GM21717 (cell line): ENCODE measurements around the gene PPP1R37.
A peak's percentile ranks its signal among the peaks of the same experiment; 100 is the strongest.

Experiments used
- ATAC-seq: cut with Tn5 transposase; IDR thresholded peaks from one replicate; pipeline ENCODE4 v1.9.1; 2021; ENCODE audit warnings: mild to moderate bottlenecking, moderate library complexity; ENCODE audit not compliant: unreplicated experiment

PPP1R37 gene

DNA sequence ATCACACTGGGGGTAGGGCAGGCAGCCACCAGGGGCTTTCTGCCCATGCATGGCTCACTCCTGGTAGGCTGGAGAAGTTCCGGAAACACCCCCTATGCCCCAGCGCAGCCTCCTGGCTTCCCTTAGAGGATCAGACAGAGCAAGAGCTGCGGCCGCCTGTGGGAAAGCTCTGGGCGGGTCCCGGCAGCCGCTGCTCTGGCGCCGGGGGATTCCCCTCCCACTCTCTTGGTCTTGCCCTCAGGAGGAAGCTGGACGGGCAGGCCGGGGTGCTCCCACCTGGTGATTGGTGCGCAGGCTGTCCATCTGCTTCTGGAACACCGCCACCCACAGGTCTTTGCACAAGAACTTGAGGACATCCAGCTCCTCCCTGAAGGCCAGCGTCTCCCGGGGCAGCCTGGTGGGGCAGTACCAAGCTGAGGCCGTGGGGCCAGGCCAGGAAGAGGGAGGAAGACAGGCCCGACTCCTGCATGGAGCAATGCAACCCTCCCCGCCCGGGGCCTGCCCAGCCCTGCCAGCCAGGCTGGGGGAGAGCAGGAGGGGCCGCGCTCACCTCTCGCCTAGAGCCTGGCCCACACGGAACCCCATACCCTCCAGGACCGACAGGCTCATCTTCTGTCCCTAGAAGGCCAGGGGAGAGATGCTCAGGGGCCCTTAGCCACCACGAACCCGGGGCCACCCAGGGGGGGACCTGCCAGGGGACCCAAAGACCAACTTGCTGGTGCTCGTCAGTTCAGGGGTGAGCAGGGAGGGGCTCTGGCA lies 71.8 kb downstream of the PPP1R37 start:
- peak; percentile 56 for ATAC-seq

DNA sequence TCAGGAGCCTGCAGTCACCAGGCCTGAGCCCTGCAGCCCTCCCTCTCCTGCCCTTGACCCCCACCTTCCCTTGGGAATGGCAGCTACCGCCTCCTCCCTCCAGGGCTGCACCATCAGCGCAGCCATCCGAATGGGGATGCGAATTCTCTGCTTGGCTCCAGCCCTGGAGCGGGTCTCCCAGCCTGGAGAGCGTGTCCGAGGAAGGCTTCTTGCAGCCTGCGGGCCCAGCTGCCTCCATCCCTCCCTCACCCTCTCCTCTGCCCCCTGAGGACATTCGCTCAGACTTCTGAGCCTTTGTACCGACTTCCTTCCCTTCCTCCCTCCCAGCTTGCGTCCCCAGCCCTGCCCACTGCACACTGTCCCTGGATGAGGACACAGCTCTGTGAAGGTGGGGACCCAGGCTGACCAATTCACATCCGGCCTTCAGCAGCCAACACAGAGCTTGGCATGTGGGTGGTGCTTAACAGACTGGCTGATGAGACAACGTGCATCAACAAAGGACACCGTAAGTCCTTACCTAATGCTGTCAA lies 73.8 kb downstream of the PPP1R37 start:
- ATAC-seq, result no peak

DNA sequence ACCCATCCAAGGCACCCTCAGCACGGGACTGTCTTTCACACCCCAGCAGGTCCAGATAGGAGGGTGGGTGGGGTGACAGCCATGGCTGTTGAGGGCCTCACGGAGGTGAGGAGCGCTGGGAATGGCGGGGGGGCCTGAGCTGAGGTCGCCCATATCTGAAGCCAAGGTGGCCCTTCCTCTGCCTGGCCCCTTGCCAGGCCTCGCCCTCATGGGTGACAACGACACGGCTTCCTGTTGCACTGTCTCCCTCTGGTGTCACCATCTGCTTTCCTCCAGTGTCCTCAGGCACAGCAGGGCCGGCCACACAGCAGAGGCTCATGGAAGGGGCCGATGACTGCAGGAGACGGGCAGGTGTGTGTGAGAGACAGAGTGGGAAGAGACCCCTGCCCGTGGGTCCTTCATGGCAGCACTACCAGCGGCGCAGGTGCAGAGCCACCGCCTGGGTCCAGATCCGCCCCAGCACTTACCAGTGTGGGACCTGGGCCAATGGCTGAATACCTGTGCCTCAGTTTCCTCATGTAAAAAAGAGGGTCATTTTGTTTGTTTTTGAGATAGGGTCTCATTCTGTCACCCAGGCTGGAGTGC lies 75.9 kb downstream of the PPP1R37 start:
- no peak for ATAC-seq

DNA sequence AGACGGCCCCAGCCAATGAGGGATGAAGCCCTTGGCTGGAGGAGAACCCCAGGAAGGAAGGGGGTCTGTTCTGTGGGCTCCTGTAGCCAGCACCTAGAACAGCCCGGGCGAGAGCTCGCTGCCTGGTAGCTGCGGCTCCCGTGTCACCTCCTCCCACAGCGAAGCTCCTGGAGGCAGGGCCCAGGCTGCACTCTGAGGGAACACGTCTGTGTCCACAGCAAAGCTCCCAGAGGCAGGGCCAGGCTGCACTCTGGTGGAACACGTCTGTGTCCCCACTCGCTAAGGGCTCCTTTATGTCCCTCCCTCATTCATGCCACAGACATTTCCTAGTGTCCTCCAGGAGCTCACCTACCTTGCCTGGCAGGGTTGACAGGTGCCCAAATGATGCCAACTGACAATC lies 76.6 kb downstream of the PPP1R37 start:
- no peak for ATAC-seq

DNA sequence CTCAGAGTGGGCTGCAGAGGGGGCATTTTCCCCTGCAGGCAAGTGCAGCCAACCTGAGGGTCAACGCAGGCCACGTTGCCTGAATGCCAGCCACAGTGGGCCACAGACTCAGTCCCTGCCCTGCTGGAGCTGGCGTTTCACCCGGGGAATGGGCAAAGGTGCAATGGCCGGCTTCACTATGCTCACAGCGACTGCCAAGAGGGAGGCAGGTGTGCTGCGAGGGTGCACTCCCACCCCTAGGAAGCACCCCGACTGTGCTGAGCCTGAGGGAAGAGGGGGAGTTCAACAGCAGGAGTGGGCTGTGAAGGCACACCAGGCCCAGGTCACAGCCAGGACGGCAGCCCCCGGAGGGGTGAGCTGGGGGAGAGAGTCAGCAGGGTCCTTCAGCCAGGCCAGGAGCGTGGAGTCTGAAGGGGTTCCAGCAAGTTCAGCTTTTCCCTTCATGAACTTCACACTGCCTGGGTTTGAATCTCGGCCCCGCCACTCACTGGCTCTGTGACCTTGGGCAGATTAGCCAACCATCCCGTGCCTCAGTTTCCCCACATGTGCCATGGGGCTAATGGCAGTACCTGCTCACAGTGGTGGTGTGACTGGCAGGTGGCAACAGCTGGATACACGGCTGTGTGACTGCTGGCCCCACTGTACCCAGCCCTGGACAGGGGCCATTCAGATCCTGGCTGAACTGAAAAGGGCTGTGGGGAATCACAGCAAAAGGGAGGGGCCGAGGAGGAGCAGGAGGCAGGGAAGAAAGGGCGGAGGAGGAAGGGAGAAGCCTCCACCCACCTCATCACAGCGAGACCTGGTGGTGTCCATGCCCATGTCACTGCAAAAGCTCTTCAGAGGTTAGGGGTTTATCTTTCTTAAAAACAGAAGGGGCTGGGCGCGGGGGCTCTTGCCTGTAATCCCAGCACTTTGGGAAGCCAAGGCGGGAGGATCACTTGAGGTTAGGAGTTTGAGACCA lies 77.4 kb downstream of the PPP1R37 start:
- ATAC-seq, result no peak

DNA sequence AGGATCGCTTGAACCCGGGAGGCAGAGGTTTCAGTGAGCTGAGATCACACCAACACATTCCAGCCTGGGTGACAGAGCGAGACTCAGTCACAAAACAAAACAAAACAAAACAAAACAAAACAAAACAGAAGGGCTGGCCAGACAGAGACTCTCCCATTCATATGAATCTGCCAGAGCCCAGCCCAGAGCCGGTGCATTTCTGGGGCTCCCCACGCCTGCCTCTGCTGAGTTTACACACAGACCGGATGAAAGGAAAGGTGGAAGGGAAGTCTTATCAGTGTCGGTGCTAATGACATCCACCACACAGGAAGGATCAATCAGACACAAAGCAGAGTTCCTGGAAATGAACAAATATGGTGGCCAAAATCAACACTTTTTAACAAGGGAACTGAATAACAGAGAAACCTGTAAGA lies 78.2 kb downstream of the PPP1R37 start:
- no peak for ATAC-seq

DNA sequence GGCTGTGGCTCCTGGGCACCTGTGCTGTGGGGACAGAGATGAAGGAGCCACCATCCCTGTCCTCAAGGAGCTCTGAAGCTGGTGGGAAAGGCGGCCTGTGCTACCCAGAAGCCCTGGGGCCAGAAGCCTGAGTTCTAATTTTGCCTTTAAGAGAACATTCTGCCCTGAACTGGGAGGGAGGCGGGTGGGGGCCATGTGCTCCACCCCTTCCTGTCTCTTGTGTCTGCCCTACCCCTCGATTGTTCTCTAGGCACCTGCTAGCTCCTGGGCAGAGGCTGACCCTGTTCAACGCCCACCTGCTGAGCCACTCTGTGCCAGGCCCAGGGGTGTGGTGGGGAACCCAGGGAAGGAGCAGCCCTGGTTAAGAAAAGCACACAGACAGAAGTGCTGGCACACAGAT lies 79.2 kb downstream of the PPP1R37 start:
- ATAC-seq, result no peak

DNA sequence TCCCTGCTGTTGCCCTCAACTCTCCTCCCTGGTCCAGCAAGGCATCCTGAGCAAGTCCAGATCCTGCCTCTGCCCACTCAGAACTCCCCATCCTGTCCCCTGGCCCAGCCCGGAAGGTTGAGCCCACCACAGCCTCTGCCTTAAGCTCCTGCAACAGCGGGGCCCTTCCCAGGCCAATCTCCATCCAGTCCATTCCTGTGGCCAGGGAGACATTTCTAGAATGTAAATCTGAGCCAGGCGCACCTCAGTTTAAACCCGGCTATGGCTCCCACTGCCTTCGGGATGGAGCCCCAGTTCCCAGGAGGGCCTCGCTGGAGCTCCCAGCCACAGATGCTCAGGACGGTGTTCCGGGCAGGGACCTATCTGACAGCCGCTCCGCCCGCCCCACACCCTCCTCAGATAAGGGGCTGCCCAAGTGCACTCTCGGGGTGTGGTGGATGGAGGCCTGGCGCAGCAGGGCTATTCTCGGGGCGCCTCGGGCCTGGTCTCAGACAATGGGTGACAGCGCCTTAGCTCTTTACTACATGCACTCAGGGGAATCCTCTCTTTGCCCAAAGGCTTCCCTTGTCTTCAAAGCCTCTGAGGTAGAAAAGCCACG lies 79.7 kb downstream of the PPP1R37 start:
- no peak for ATAC-seq

DNA sequence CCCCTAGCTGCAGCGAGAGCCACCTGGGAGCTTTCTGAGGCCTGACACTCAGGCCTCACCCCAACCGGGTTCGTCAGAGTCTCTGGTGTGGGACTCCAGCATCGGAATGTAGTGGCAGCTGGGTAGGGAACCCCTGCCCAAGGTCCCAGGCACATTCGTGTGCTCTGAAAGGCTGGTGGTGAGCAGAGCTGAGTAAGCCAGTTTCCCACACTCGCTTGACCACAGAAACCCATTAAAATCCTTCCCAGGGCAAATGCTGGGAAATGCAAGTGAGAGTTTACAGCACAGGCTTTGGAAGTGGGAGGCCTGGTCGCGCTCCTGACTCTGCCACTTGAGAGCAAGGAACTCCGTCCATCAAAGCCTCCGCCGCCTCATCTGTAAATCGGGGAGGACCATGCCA lies 80.8 kb downstream of the PPP1R37 start:
- no peak for ATAC-seq

DNA sequence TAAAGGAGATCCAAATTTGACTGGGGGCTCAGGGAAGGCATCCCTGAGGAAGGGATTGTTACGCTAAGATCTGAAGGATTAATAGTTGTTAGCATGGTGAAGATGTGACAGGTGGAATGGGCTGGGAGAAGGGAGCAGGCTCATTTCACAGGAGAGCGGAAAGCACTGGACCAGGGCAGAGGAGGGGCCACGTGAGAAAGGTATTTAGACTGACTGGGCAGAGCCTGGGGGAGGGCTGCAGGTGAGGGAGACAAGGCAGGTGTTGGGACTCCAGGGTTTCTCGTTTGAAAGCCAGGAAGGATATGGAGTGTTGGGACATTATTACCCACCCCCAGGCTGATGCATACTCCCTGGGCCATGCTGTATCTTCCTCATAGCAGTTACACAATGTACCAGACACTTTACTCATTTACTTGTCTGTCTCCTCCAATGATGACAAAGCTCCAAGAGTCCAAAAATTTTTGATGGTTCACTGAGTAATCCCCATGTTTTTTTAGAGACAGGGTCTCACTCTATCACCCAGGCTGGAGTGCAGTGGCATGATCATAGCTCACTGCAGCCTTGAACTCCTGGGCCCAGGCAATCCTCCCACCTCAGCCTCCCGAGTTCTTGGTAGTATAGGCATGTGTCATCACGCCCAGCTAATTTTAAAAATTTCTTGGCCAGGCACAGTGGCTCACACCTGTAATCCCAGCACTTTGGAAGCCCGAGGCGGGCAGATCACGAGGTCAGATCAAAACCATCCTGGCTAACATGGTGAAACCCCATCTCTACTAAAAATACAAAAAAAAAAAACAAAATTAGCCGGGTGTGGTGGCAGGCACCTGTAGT lies 82.8 kb downstream of the PPP1R37 start:
- ATAC-seq, result no peak

DNA sequence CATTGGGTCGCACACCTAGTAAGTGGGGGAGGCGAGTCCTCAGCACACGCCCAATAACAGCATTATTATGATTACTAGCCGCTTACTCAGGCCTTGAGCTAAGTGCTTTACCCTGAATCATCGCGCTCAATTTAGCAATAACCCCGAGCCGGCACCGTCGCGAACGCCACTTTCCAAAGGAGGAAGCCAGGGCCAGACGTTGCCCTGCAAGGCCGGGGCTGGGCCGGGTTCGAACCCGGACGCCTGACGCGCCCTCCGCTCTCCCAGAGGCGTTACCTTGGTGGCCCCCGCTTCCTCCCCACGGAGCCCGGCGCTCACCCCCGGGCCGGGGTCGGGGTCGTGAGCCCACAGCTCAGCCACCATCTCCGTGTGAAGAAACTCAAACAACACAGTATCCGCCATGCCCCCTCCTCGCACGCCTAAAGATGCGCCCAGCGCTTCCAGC lies 84.9 kb downstream of the PPP1R37 start, which contains the start of gene TRAPPC6A:
Gene TRAPPC6A (minus strand): TSS at position 421 of the 445 bp plus-strand sequence. CDS start 19 bp downstream, at position 402.
- ATAC-seq, result no peak

DNA sequence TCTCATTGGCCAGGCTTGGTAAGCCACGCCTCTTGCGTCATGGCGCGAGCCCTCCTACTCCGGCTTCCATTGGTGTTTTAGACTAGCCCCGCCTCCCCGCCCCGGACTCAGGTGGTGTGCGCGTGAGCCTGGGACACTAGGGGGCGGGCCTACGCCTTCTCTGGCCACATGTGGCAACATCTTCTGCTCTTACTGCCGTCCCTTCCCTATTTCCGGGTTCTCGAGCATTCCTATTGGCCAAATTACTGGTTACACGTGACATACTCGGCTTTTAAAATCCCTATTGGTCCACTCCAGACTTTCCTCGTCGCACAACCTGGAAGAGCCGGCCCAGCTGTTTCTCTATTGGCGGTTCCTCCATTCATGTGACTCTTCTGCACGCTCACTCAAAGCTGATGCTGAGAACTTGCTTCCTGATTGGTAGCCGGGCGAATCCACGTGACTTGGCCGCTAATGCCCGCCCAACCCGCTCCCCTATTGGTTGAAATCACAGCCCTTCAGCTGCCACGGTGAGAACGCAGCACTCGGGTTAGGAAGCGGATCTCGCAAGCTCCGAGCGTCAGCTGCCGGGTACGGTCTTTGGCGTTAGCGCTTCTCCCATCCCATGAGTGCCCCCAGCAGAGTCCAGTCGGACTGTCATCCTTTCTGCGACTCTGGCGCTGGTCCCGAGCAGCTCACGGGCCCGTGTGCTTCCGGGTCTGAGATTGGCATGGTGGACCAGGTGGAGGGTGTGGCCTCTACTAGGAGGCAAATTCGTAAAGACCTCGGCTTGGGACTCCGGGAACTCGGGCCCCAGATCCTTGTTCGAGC lies 85.5 kb downstream of the PPP1R37 start, which contains the start of gene BLOC1S3:
Gene BLOC1S3 (plus strand): TSS at position 523 of the 810 bp plus-strand sequence. CDS start 513 bp downstream, outside the sequence.
- peak; percentile 74 for ATAC-seq

DNA sequence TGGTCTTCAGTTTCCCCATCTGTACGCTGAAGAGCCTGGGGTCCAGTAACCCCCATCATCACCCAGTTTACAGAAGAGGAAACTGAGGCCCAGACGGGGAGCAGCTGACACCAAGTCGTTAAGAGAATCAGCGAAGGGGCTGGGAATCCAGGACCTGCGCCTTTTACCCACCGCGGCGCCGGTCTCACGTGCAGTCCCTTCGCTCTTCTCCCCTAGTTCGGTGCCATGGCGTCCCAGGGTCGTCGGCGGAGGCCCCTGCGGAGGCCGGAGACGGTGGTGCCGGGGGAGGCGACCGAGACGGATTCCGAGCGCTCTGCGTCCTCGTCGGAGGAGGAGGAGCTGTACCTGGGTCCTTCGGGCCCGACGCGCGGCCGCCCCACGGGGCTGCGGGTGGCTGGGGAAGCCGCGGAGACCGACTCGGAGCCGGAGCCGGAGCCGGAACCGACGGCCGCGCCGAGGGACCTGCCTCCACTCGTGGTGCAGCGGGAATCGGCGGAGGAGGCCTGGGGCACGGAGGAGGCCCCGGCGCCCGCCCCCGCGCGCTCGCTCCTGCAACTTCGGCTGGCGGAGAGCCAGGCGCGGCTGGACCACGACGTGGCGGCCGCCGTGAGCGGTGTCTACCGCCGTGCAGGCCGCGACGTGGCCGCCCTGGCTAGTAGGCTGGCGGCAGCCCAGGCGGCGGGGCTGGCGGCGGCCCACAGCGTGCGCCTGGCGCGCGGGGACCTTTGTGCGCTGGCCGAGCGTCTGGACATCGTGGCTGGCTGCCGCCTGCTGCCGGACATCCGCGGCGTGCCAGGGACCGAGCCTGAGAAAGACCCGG lies 86.3 kb downstream of the PPP1R37 start:
- no peak for ATAC-seq

DNA sequence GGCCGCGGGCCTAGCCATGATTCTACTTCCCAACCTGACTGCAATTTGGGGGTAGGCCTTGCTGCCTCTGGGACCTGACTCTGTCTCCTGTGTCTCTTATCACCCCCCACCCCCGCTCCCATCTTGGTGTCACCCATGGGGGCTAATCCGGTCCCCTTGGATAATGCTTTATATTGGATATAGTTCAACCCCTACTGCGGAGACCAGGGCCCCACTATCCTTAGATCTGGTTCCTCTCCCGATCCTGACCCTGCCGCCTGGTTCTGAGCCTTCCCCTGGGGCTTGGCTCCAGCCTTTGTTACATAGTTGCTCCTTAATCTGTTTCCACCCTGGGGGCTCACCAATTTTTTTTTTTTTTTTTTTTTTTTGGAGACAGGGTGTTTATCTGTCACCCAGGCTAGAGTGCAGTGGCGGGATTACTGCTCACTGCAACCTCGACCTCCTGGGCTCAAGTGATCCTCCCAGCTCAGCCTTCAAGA lies 87.0 kb downstream of the PPP1R37 start:
- no peak for ATAC-seq

DNA sequence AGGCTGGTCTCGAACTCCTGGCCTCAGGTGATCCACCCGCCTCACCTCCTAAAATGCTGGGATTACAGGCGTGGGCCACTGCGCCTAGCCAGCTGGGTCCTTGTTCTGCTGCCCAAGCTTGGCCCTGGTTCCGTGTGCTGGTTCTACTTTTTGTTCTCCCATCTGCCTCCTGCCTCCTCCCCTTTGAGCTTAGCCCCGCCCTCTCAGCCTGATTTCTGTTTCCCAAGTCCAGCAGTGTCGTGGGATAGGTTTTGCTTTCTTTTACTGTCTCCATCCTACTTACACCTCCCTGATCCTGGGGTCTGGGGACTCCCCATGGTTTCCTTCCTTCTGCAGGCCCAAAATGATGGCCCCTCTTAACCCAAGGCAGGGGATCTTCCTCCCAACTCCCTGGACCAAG lies 88.0 kb downstream of the PPP1R37 start:
- ATAC-seq, result no peak

DNA sequence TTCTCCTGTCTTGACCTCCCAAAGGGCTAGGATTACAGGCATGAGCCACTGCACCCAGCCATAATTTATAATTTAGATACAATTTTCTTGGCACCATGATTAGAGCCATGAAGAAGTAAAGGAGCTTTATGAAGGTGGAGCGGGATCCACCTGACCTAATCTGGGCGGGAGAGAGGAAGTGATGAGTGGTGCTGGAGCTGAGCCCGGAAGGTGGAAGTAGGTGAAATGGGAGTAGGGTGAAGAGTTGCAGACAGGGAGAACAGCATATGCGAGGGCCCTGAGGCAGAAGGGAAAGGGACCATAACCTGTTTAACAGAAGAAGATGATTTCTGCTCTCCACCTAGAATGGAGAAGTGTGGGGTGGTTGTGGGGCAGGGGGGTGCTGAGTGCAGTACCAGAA lies 89.8 kb downstream of the PPP1R37 start:
- no peak for ATAC-seq

DNA sequence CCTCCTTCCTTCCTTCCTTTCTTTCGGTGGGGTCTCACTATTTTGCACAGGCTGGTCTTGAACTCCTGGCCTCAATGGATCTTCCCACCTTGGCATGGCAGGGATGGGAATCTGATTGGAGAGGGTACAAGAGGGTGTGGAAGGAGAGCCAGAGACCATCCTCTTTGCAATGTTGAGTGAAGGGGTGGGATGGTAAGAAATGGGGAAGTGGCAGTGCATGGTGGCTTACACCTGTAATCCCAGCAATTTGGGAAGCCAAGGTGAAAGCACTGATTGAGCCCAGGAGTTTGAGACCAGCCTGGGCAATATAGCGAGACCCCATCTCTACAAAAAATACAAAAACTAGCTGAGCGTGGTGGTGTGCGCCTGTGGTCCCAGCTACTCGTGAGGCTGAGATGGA lies 91.1 kb downstream of the PPP1R37 start:
- no peak for ATAC-seq
